Measurements from ENCODE around the gene HOXB5. TPM values are rescaled to one million over a fixed set of nuclear protein-coding genes. Genes with fewer than 3 reads are reported as not detected.

The HOXB5 gene
- total RNA-seq, 1 experiment from 2014 or later: 19.8 TPM

DNA sequence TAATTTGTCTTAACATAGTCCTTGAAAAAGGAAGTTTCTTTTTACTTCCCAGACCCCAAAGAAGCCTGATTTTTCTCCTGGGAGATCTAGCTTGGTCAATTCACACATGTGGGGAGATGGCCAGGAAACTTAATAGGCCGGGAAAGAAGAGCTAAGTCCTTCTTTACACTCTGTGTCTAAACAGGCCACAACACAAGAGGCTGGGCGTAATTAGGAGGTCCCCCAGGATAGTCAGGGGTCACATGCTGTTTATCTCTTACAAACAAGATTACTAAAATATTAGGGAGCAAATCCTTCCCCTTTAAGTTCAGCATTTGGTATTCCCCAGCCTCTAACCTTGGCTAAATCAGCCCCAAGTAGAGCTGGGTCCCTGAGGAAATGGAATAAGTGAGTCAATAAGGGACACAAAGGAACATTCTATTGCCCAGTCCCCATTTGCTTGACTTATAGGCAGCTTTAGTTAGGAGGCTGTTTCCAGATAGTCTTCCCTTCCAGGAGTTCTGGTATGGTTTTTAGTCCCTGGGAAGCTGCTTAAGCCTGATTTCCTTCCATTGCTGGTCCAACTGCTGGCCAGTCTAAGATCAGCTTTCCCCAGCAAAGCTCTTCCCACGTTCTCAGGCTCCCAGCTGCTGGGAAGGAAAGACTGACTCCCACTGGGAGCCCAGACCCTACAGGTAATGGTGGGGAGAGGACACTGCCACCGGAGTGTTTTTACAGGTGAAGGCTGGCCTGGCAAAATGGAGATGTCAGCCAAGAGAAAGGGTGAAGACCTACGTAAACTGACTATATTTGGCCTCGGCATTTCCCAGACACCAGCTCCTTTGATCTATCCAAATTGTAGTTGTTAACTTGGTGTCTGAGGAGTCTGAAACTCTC lies 46.6 kb upstream of the HOXB5 start:
- Histone ChIP-seq H3K9me3 (ENCODE audit: control insufficient read depth in 1 of 2, insufficient read depth in 1 of 2, low read depth in 1 of 2, low read length in 2 of 2) (no peaks in the 10 kb centered on the region), H3K9me2 (ENCODE audit: insufficient read depth) (no peaks in the 10 kb centered on the region), H3K4me1 (ENCODE audit: control insufficient read depth in 1 of 2, insufficient read depth in 2 of 2, low read length in 2 of 2) (peaks cover 13 to 36% of the 10 kb centered on the region in 2 experiments; a peak in 3 of 4 replicates), H3K79me2 (ENCODE audit: insufficient read depth, low read length) (peaks cover 98% of the 10 kb centered on the region), H3K36me3 (ENCODE audit: control insufficient read depth in 1 of 2, insufficient read depth in 2 of 2, low read length in 2 of 2) (peaks cover 10 to 32% of the 10 kb centered on the region in 2 experiments; a peak in 3 of 4 replicates), H3K27ac (ENCODE audit: low read depth, low read length) (no peak overlapping the region), H3K27me3 (ENCODE audit: insufficient read depth, low read length) (no peaks in the 10 kb centered on the region), H3K9ac (ENCODE audit: low read length) (no peak overlapping the region), H2AFZ (ENCODE audit: low read depth, low read length, poor library complexity, severe bottlenecking) (no peak overlapping the region), H3K4me3 (replicated peaks in 1 of 2; ENCODE audit: low read depth in 1 of 2, low read length in 2 of 2) (no peak overlapping the region), H4K20me1 (ENCODE audit: insufficient read depth) (no peaks in the 10 kb centered on the region), H3K4me2 (ENCODE audit: low read length) (no peak overlapping the region)
- no TSS peak for BruUV-seq (replicated peaks)
- TF ChIP-seq POLR2AphosphoS5 (IDR thresholded peaks at IDR 0.05; ENCODE audit: low read depth, low read length): no peak
- no peak for TF ChIP-seq SP1 (IDR thresholded peaks at IDR 0.05; ENCODE audit: low read depth)
- TF ChIP-seq EZH2phosphoT487 (IDR thresholded peaks at IDR 0.05; ENCODE audit: borderline replicate concordance): no peak
- no peak for TF ChIP-seq CBX3 (IDR thresholded peaks at IDR 0.05; ENCODE audit: low read depth)
- TF ChIP-seq ELF1 (IDR thresholded peaks at IDR 0.05; ENCODE audit: borderline replicate concordance, low read depth): no peak
- no peak for TF ChIP-seq SIN3A (IDR thresholded peaks at IDR 0.05; ENCODE audit: low read depth)
- TF ChIP-seq CEBPB (IDR thresholded peaks at IDR 0.05; ENCODE audit: low read depth): no peak
- no peak for TF ChIP-seq TCF7L2 (IDR thresholded peaks at IDR 0.05; ENCODE audit: borderline replicate concordance, extremely low read depth, insufficient read depth, insufficient read length)
- no peak for TF ChIP-seq POLR2A (IDR thresholded peaks at IDR 0.05; ENCODE audit: borderline replicate concordance, extremely low read depth, insufficient read depth, insufficient read length)
- TF ChIP-seq YY1 (IDR thresholded peaks at IDR 0.05; ENCODE audit: extremely low read depth, insufficient replicate concordance, low read depth, low read length): no peak
- TF ChIP-seq, protein P1, sequence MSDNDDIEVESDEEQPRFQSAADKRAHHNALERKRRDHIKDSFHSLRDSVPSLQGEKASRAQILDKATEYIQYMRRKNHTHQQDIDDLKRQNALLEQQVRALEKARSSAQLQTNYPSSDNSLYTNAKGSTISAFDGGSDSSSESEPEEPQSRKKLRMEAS (IDR thresholded peaks at IDR 0.05): no peak
- no peak for TF ChIP-seq ZFX (IDR thresholded peaks at IDR 0.05)
- TF ChIP-seq ZNF274 (IDR thresholded peaks at IDR 0.05; ENCODE audit: low read depth, low read length): no peak
- no peak for TF ChIP-seq EGR1 (IDR thresholded peaks at IDR 0.05; ENCODE audit: low read depth)
- CTCF ChIA-PET: interaction anchor here (0.9 to 2.7 kb wide), 2 partner anchors 9 to 239 kb away, joined by 3 to 7 read pairs; no protein-coding TSS in a partner anchor
- no peak for DNase-seq (ENCODE audit: low read depth, low spot score)
- POLR2A ChIA-PET: interaction anchor here (0.8 to 1.3 kb wide), 2 partner anchors 11 to 14 kb away, joined by 3 to 8 read pairs; partner anchors contain the start of gene HOXB9
- intact Hi-C loops (cut with micrococcal nuclease): no loop called here
- ATAC-seq: no peak
- RAD21 ChIA-PET (ENCODE audit: low non-redundant PET in 1 of 2, low total read pairs in 2 of 2, uncharacterized antibody in 2 of 2, unreplicated experiment in 2 of 2): no interaction called here

All from HCT116 (cell line).